DND-41 (cell line): ENCODE measurements around the gene SORCS1.

Experiments
- CTCF ChIP-seq: IDR thresholded peaks from 2 replicates; pipeline ENCODE4 v1.5.1; 2012; ENCODE audit warnings: borderline replicate concordance, low read length, moderate library complexity, mild to moderate bottlenecking; ENCODE audit not compliant: poor library complexity, severe bottlenecking; ENCODE audit errors: extremely low read depth
- EZH2 ChIP-seq: IDR thresholded peaks from 3 replicates; pipeline ENCODE4 v1.6.1; 2012; ENCODE audit warnings: borderline replicate concordance, low read depth, mild to moderate bottlenecking, moderate library complexity, low read length, inconsistent platforms; ENCODE audit not compliant: severe bottlenecking

- no peak for TF ChIP-seq CTCF
- no peak for TF ChIP-seq EZH2
Measured at GRCh38 chr10:106917452-106918055, 247.0 kb downstream of the SORCS1 start.
